Mononuclear cell (primary cell): ENCODE measurements around the gene VENTX. TPM values are rescaled to one million over a fixed set of nuclear protein-coding genes. Genes with fewer than 3 reads are reported as not detected.

Experiments
- H3K27me3 ChIP-seq: 2 replicates; pipeline ENCODE4 v1.6.0; 2011; ENCODE audit warnings: low read length, control low read depth; ENCODE audit not compliant: insufficient read depth
- H3K4me1 ChIP-seq: 2 replicates; pipeline ENCODE4 v1.5.1; 2011; ENCODE audit warnings: mild to moderate bottlenecking, low read length, control low read depth; ENCODE audit not compliant: insufficient read depth
- H3K4me3 ChIP-seq: 2 replicates; pipeline ENCODE4 v1.5.1; 2011; ENCODE audit warnings: mild to moderate bottlenecking, low read length, moderate library complexity
- H3K9me3 ChIP-seq: 2 replicates; pipeline ENCODE4 v1.5.1; 2011; ENCODE audit warnings: low read depth, mild to moderate bottlenecking, control low read depth, low read length
- total RNA-seq: library from RNA; depleted of rRNA; stranded (reverse); fragments of >200 nt; gene quantifications from one replicate; pipeline ENCODE4 v1.2.3, GENCODE V29; 2012

Gene VENTX
- total RNA-seq, 1 donor = 2.0 TPM

- peaks cover 36% of the 10 kb centered on the region for H3K4me1 ChIP-seq
- peak overlapping the region; percentile 23 for H3K4me3 ChIP-seq
- no peaks in the 10 kb centered on the region for H3K9me3 ChIP-seq
- peaks cover 52% of the 10 kb centered on the region for H3K27me3 ChIP-seq
Observed at GRCh38 chr10:133235932-133236331, 1.7 kb upstream of the VENTX start.

- H3K4me1 ChIP-seq = peaks cover 43% of the 10 kb centered on the region
- no peaks in the 10 kb centered on the region for H3K9me3 ChIP-seq
- peak overlapping the region; percentile 12 for H3K4me3 ChIP-seq
- peaks cover 51% of the 10 kb centered on the region for H3K27me3 ChIP-seq
Observed at GRCh38 chr10:133236401-133237240, 1.0 kb upstream of the VENTX start.

GRCh38 chr10:133237241-133237587 lies 441 bp upstream of the VENTX start:
- peaks cover 49% of the 10 kb centered on the region for H3K4me1 ChIP-seq
- peaks cover 46% of the 10 kb centered on the region for H3K27me3 ChIP-seq
- H3K9me3 ChIP-seq = no peaks in the 10 kb centered on the region
- H3K4me3 ChIP-seq = no peak overlapping the region

- Histone ChIP-seq H3K4me1 (peaks cover 51% of the 10 kb centered on the region), H3K4me3 (no peak overlapping the region), H3K9me3 (no peaks in the 10 kb centered on the region), H3K27me3 (peaks cover 39% of the 10 kb centered on the region)
Observed at GRCh38 chr10:133238466-133238804, 780 bp downstream of the VENTX start.

GRCh38 chr10:133239990-133240389 lies 2.3 kb downstream of the VENTX start:
- H3K9me3 ChIP-seq = no peaks in the 10 kb centered on the region
- peaks cover 50% of the 10 kb centered on the region for H3K4me1 ChIP-seq
- peaks cover 35% of the 10 kb centered on the region for H3K27me3 ChIP-seq
- H3K4me3 ChIP-seq = no peak overlapping the region

- Histone ChIP-seq H3K4me3 (peak overlapping the region; percentile 30), H3K4me1 (peaks cover 39% of the 10 kb centered on the region), H3K9me3 (no peaks in the 10 kb centered on the region), H3K27me3 (peaks cover 33% of the 10 kb centered on the region)
Observed at GRCh38 chr10:133241501-133242205, 4.0 kb downstream of the VENTX start.

- peaks cover 28% of the 10 kb centered on the region for H3K4me1 ChIP-seq
- no peak overlapping the region for H3K4me3 ChIP-seq
- H3K27me3 ChIP-seq = peaks cover 22% of the 10 kb centered on the region
- H3K9me3 ChIP-seq = no peaks in the 10 kb centered on the region
Observed at GRCh38 chr10:133242611-133243356, 5.1 kb downstream of the VENTX start.

- no peak overlapping the region for H3K4me3 ChIP-seq
- peaks cover 28% of the 10 kb centered on the region for H3K4me1 ChIP-seq
- H3K27me3 ChIP-seq = peaks cover 16% of the 10 kb centered on the region
- H3K9me3 ChIP-seq = no peaks in the 10 kb centered on the region
Observed at GRCh38 chr10:133243593-133243992, 5.9 kb downstream of the VENTX start.

GRCh38 chr10:133245439-133246235 lies 8.0 kb downstream of the VENTX start:
- Histone ChIP-seq H3K27me3 (peaks cover 6% of the 10 kb centered on the region), H3K4me1 (peaks cover 21% of the 10 kb centered on the region), H3K4me3 (no peak overlapping the region), H3K9me3 (no peaks in the 10 kb centered on the region)

- Histone ChIP-seq H3K9me3 (no peaks in the 10 kb centered on the region), H3K4me3 (no peak overlapping the region), H3K27me3 (peaks cover 2% of the 10 kb centered on the region), H3K4me1 (peaks cover 15% of the 10 kb centered on the region)
Observed at GRCh38 chr10:133246236-133246626, 8.6 kb downstream of the VENTX start.

GRCh38 chr10:133247681-133248333 lies 10.2 kb downstream of the VENTX start:
- no peaks in the 10 kb centered on the region for H3K9me3 ChIP-seq
- no peak overlapping the region for H3K4me3 ChIP-seq
- H3K4me1 ChIP-seq = peaks cover 3% of the 10 kb centered on the region
- H3K27me3 ChIP-seq = no peaks in the 10 kb centered on the region

GRCh38 chr10:133248334-133248715 lies 10.7 kb downstream of the VENTX start:
- Histone ChIP-seq H3K4me3 (no peak overlapping the region), H3K27me3 (no peaks in the 10 kb centered on the region), H3K9me3 (no peaks in the 10 kb centered on the region), H3K4me1 (peaks cover 3% of the 10 kb centered on the region)

GRCh38 chr10:133249094-133249780 lies 11.6 kb downstream of the VENTX start:
- Histone ChIP-seq H3K4me3 (no peak overlapping the region), H3K4me1 (peaks cover 8% of the 10 kb centered on the region), H3K9me3 (no peaks in the 10 kb centered on the region), H3K27me3 (no peaks in the 10 kb centered on the region)
